ENCODE results near the gene TERT.

Gene TERT

DNA sequence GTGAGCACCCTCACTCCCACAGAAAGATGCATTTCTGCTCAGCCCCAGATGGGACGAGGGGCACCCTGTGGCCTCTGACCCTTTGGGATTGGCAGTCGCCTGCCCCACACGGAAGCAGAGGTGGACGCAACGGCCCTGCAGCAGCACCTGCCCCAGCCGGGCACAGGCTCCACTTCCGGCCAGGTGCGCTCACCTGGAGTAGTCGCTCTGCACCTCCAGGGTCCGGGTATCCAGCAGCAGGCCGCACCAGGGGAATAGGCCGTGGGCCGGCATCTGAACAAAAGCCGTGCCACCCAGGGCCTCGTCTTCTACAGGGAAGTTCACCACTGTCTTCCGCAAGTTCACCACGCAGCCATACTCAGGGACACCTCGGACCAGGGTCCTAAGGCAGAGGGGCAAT is 30.7 kb downstream of the TERT start:
- TF ChIP-seq, protein P1, sequence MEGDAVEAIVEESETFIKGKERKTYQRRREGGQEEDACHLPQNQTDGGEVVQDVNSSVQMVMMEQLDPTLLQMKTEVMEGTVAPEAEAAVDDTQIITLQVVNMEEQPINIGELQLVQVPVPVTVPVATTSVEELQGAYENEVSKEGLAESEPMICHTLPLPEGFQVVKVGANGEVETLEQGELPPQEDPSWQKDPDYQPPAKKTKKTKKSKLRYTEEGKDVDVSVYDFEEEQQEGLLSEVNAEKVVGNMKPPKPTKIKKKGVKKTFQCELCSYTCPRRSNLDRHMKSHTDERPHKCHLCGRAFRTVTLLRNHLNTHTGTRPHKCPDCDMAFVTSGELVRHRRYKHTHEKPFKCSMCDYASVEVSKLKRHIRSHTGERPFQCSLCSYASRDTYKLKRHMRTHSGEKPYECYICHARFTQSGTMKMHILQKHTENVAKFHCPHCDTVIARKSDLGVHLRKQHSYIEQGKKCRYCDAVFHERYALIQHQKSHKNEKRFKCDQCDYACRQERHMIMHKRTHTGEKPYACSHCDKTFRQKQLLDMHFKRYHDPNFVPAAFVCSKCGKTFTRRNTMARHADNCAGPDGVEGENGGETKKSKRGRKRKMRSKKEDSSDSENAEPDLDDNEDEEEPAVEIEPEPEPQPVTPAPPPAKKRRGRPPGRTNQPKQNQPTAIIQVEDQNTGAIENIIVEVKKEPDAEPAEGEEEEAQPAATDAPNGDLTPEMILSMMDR (IDR thresholded peaks at IDR 0.05) = no peak
- no peaks in the 10 kb centered on the region for H3K27me3 ChIP-seq
- H3K36me3 ChIP-seq = no peaks in the 10 kb centered on the region
- H3K4me1 ChIP-seq = no peaks in the 10 kb centered on the region
- intact Hi-C loops (cut with DNase I; ENCODE audit: low total_unique reads) = no loop called here
- no peak for DNase-seq
- no peak overlapping the region for H3K4me3 ChIP-seq
- H3K27ac ChIP-seq = no peak overlapping the region
- H3K9me3 ChIP-seq = peaks cover 0 to 50% (median 16%) of the 10 kb centered on the region in 3 donors

DNA sequence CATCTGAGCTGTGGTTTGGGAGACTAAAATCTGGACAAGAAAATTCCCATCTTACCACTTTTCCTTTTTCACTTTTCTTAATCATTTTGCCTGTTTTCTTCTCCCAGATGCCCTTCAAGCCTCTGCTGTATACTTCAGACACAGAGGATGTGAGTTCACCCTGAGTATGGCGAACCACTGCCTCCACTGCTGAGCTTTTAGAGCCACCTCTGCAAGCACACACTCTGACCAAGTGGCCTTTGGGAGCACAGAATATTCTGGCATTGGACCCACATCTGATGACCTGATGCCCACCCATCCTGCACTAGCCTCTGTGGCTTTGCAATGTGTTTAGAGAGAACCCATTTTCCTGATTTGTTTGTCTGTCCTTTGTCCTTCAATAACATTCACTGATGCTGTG is 32.5 kb downstream of the TERT start:
- intact Hi-C loops (cut with DNase I; ENCODE audit: low total_unique reads) = no loop called here
- TF ChIP-seq, protein P1 (IDR thresholded peaks at IDR 0.05) = no peak
- Histone ChIP-seq H3K27ac (no peak overlapping the region), H3K27me3 (no peaks in the 10 kb centered on the region), H3K36me3 (no peaks in the 10 kb centered on the region), H3K4me1 (no peaks in the 10 kb centered on the region), H3K9me3 (peaks cover 0 to 50% (median 16%) of the 10 kb centered on the region in 3 donors), H3K4me3 (no peak overlapping the region)
- no peak for DNase-seq

GRCh38 chr5:1261643-1262042 is 33.2 kb downstream of the TERT start:
- Histone ChIP-seq H3K27me3 (no peaks in the 10 kb centered on the region), H3K4me1 (no peaks in the 10 kb centered on the region), H3K27ac (no peak overlapping the region), H3K36me3 (no peaks in the 10 kb centered on the region), H3K4me3 (no peak overlapping the region), H3K9me3 (peaks cover 0 to 50% (median 16%) of the 10 kb centered on the region in 3 donors)
- TF ChIP-seq, protein P1 (IDR thresholded peaks at IDR 0.05) = no peak
- DNase-seq = no peak
- intact Hi-C loops (cut with DNase I; ENCODE audit: low total_unique reads) = no loop called here

GRCh38 chr5:1259806-1260480 is 34.9 kb downstream of the TERT start:
- peaks cover 0 to 45% (median 16%) of the 10 kb centered on the region in 3 donors for H3K9me3 ChIP-seq
- no peak overlapping the region for H3K4me3 ChIP-seq
- intact Hi-C loops (cut with DNase I; ENCODE audit: low total_unique reads) = no loop called here
- no peak overlapping the region for H3K27ac ChIP-seq
- no peaks in the 10 kb centered on the region for H3K36me3 ChIP-seq
- H3K27me3 ChIP-seq = no peaks in the 10 kb centered on the region
- no peak for DNase-seq
- TF ChIP-seq, protein P1 (IDR thresholded peaks at IDR 0.05) = no peak
- H3K4me1 ChIP-seq = no peaks in the 10 kb centered on the region

GRCh38 chr5:1257841-1258240 is 37.0 kb downstream of the TERT start:
- intact Hi-C loops (cut with DNase I; ENCODE audit: low total_unique reads) = no loop called here
- Histone ChIP-seq H3K27me3 (peaks cover 0 to 6% of the 10 kb centered on the region in 2 donors), H3K4me3 (no peak overlapping the region), H3K27ac (no peak overlapping the region), H3K9me3 (peaks cover 0 to 26% (median 7%) of the 10 kb centered on the region in 3 donors), H3K4me1 (no peaks in the 10 kb centered on the region), H3K36me3 (no peaks in the 10 kb centered on the region)
- DNase-seq = no peak
- TF ChIP-seq, protein P1 (IDR thresholded peaks at IDR 0.05) = no peak
